Measurements from ENCODE around the gene VWA3B. TPM values are rescaled to one million over a fixed set of nuclear protein-coding genes. Genes with fewer than 3 reads are reported as not detected.

The VWA3B gene
- not detected for total RNA-seq

DNA sequence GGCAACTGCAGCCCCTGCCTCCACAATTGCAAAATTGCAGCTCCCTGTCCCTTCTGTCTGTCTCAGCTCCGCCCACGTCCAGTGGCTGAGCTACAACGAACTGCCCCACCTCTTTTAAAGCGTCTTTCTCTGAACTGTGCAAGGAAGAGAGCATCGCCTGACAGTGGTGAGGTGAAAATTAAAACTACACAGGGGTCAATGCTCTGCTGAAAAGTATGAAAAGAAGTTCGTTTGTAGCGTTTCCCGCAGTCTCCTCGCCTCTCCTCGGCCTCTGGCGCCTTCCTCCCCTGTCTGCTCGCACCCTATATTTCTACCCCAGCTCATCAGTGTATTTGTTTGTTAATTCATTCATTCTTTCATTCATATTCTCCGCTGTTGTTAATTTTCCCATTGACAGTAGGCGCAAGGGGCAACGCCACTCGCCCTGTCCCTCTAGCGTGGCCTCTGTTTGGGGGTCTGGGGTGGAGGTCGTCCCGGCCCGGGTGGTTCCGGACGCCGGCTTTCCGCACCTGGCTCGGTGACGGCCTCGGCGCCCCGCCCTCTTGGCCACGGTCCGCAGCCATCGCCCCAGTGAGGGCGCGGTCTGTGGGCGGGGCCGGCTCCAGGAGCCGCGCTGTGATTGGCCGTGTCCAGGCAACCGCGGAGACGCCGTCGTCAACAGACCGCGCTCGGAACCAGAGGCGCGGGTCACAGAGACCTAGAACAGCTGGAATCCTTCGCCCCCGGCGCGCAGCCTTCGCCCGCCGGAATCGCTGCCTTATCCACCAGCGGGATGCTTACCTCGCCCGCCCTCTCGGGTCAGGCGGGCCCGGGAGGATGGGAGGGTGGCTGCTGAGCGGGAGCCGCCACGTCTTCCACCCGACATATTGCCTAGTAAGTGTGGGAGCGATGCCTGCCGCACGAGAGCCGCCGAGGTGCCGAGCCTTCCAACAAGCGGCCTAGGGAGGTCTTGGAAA is at the start of gene VWA3B:
TSS of gene VWA3B (plus strand) at position 677 of the 956 bp plus-strand sequence. CDS start 5,926 bp downstream, outside the sequence.

DNA sequence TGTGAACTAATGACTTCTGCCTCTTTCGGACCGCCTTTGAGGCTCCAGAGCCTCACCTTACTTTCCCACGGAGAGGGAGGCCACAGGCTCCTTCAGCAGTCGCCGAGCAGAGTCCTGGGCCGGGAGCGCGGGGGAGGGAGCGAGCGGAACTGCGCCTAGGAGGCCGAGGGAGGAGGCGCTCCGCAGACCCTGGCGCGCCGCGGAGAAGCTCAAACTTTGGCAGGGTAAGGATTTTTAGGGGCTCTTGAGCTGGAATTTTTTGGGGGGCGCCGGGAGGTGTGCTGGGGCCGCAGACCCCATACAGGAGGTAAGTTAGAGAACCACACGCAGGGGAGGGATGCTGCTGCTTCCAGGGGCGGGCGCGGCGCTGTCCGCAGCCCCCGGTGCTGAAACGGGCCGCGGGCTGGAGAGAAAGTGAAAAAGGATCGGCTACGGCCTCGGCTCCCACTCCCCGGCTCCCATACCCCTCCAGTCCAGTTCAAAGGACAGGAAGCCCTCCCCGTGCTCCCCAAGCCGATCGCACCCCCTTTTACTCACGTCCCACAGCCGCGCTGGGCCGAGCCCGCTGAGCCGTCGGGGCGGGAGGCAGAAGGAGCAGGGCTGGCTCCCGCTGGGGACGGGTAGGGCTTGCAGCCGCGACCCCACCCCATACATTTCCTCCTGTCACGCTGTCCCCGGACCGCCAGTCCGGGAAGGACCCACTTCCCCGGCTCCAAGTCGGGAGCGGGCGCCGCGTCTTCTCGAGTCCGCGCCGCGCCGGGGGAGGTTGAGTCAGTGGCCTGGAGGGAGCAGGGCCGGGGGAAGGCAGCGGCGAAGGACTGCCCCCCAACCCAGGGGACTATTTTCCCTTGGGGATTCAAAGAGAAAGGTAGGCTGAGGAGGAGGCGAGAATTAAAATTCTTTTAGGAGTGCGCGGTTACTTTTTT is 259.6 kb downstream of the VWA3B start, which contains the start of gene CNGA3:
TSS of gene CNGA3 (plus strand) at position 146 of the 926 bp plus-strand sequence. CDS start 23,520 bp downstream, outside the sequence.

Other genes starting within 250 kb of the VWA3B start
- 10 to 100 TPM; 21.0 to 26.5 TPM for gene TMEM131, start 91.2 kb upstream of the VWA3B start, total RNA-seq

Measured in melanocyte of skin (primary cell).